Glutamatergic neuron (in vitro differentiated cells): ENCODE results near the gene PRSS57. TPM values are rescaled to one million over a fixed set of nuclear protein-coding genes. Genes with fewer than 3 reads are reported as not detected.

Source experiments
- DNase-seq: peaks from one replicate; pipeline ENCODE4 v3.0.0; 2022
- H3K27ac Mint-ChIP-seq: one replicate; pipeline ENCODE4 v1.8.0; 2020; ENCODE audit warnings: mild to moderate bottlenecking, mixed read lengths, inconsistent platforms; ENCODE audit not compliant: unreplicated experiment
- H3K27me3 Mint-ChIP-seq: one replicate; pipeline ENCODE4 v1.8.0; 2020; ENCODE audit warnings: mild to moderate bottlenecking, moderate library complexity, mixed read lengths, inconsistent platforms; ENCODE audit not compliant: unreplicated experiment
- H3K36me3 Mint-ChIP-seq: one replicate; pipeline ENCODE4 v1.8.0; 2020; ENCODE audit warnings: mild to moderate bottlenecking, mixed read lengths, inconsistent platforms; ENCODE audit not compliant: unreplicated experiment
- H3K4me1 Mint-ChIP-seq: one replicate; pipeline ENCODE4 v1.8.0; 2020; ENCODE audit warnings: mild to moderate bottlenecking, low read depth, mixed read lengths, inconsistent platforms; ENCODE audit not compliant: unreplicated experiment
- H3K4me3 Mint-ChIP-seq: one replicate; pipeline ENCODE4 v1.8.0; 2020; ENCODE audit warnings: mild to moderate bottlenecking, mixed read lengths, inconsistent platforms; ENCODE audit not compliant: unreplicated experiment
- H3K9me3 Mint-ChIP-seq: one replicate; pipeline ENCODE4 v1.8.0; 2020; ENCODE audit warnings: mild to moderate bottlenecking, moderate library complexity, mixed read lengths, inconsistent platforms; ENCODE audit not compliant: unreplicated experiment
- CTCF ChIP-seq: fragments of 200-600 bp; sonication (generic); IDR thresholded peaks from one replicate; pipeline ENCODE4 v1.5.0; 2021; ENCODE audit not compliant: partially characterized antibody, unreplicated experiment
- total RNA-seq: library from RNA; stranded (reverse); fragmentation: NEBNext Ultra II Directional; extraction: Animal tissue kit (Norgen Biotek cat#: 25700); gene quantifications from one replicate; pipeline ENCODE4 v1.2.1, GENCODE V29; 2021; ENCODE audit not compliant: unreplicated experiment

PRSS57 gene
- total RNA-seq, 1 donor from 2014 or later: 0.78 TPM

- peaks cover 11% of the 10 kb centered on the region for H3K4me1 Mint-ChIP-seq
- no peak overlapping the region for H3K4me3 Mint-ChIP-seq
- TF ChIP-seq CTCF: no peak
- no peak overlapping the region for H3K27ac Mint-ChIP-seq
- peaks cover 4% of the 10 kb centered on the region for H3K27me3 Mint-ChIP-seq
- DNase-seq: no peak
- no peaks in the 10 kb centered on the region for H3K36me3 Mint-ChIP-seq
- peaks cover 6% of the 10 kb centered on the region for H3K9me3 Mint-ChIP-seq
Measured at GRCh38 chr19:652467-653389, 42.5 kb downstream of the PRSS57 start.

GRCh38 chr19:651991-652390 lies 43.3 kb downstream of the PRSS57 start:
- Mint-ChIP-seq H3K4me1 (peaks cover 11% of the 10 kb centered on the region), H3K27ac (no peak overlapping the region), H3K9me3 (peaks cover 6% of the 10 kb centered on the region), H3K27me3 (peaks cover 2% of the 10 kb centered on the region), H3K4me3 (no peak overlapping the region), H3K36me3 (no peaks in the 10 kb centered on the region)
- no peak for TF ChIP-seq CTCF
- DNase-seq: no peak

- no peak for TF ChIP-seq CTCF
- H3K4me1 Mint-ChIP-seq: peaks cover 10% of the 10 kb centered on the region
- no peak overlapping the region for H3K27ac Mint-ChIP-seq
- no peaks in the 10 kb centered on the region for H3K36me3 Mint-ChIP-seq
- peaks cover 2% of the 10 kb centered on the region for H3K27me3 Mint-ChIP-seq
- no peak for DNase-seq
- peaks cover 6% of the 10 kb centered on the region for H3K9me3 Mint-ChIP-seq
- no peak overlapping the region for H3K4me3 Mint-ChIP-seq
Measured at GRCh38 chr19:651114-651818, 44.0 kb downstream of the PRSS57 start.

- no peaks in the 10 kb centered on the region for H3K36me3 Mint-ChIP-seq
- no peak for DNase-seq
- H3K9me3 Mint-ChIP-seq: peaks cover 6% of the 10 kb centered on the region
- H3K4me3 Mint-ChIP-seq: no peak overlapping the region
- peaks cover under 1% of the 10 kb centered on the region for H3K4me1 Mint-ChIP-seq
- no peak for TF ChIP-seq CTCF
- H3K27me3 Mint-ChIP-seq: peaks cover 6% of the 10 kb centered on the region
- H3K27ac Mint-ChIP-seq: no peak overlapping the region
Measured at GRCh38 chr19:650121-650520, 45.1 kb downstream of the PRSS57 start.
